IMR-90 (cell line): ENCODE data around the gene RUNX2. TPM values are rescaled to one million over a fixed set of nuclear protein-coding genes. Genes with fewer than 3 reads are reported as not detected.

Source experiments
- ATAC-seq: fragments of 200-7000 bp; cut with Tn5 transposase; 2 replicates; pipeline ENCODE4 v1.9.1; 2020; ENCODE audit warnings: low read depth, mild to moderate bottlenecking, moderate library complexity
- BruUV-seq: library from RNA; stranded (reverse); fragments of 400-500 nt; replicated peaks from 2 replicates; lab custom pipeline; 2021; lab: Mats Ljungman, UMichigan
- CTCF ChIA-PET: fragments of 300-600 bp; formaldehyde crosslinking; extraction: SDS; loops from one replicate; lab custom pipeline; 2021; ENCODE audit warnings: antibody characterized with exemption; lab: Yijun Ruan, JAX
- POLR2A ChIA-PET: fragments of 300-600 bp; sonication (Branson Sonifier 250); formaldehyde crosslinking; loops from one replicate; lab custom pipeline; 2022; ENCODE audit warnings: antibody characterized with exemption; ENCODE audit not compliant: unreplicated experiment; lab: Charles Lee
- DNase-seq: peaks from one replicate; pipeline ENCODE4 v3.0.0; 2013
- H2AFZ ChIP-seq: replicated peaks from 2 replicates; pipeline ENCODE3; 2013; ENCODE audit warnings: low read length, mild to moderate bottlenecking; ENCODE audit not compliant: poor library complexity
- H2AK5ac ChIP-seq: 2 replicates; pipeline ENCODE4 v1.6.1; 2013; ENCODE audit warnings: low read depth, low read length, inconsistent platforms
- H2AK9ac ChIP-seq: replicated peaks from 2 replicates; pipeline ENCODE3; 2013; ENCODE audit warnings: mild to moderate bottlenecking, low read depth, low read length, moderate library complexity; ENCODE audit not compliant: poor library complexity
- H2BK120ac ChIP-seq: 2 replicates; pipeline ENCODE4 v1.6.1; 2013; ENCODE audit warnings: low read depth, low read length, inconsistent platforms
- H2BK15ac ChIP-seq: 3 replicates; pipeline ENCODE4 v1.6.1; 2013; ENCODE audit warnings: low read depth, low read length, inconsistent platforms
- H2BK20ac ChIP-seq: 2 replicates; pipeline ENCODE4 v1.6.1; 2013; ENCODE audit warnings: low read depth, mild to moderate bottlenecking, inconsistent platforms, low read length, moderate library complexity
- H2BK5ac ChIP-seq: 2 replicates; pipeline ENCODE4 v1.6.1; 2013; ENCODE audit warnings: mild to moderate bottlenecking, low read depth, low read length, inconsistent platforms; ENCODE audit not compliant: poor library complexity, severe bottlenecking
- H3K14ac ChIP-seq: replicated peaks from 2 replicates; pipeline ENCODE4 v1.6.1; 2013; ENCODE audit warnings: low read depth, low read length, inconsistent platforms
- H3K18ac ChIP-seq: 2 replicates; pipeline ENCODE4 v1.6.1; 2013; ENCODE audit warnings: low read depth, low read length, control low read depth
- H3K23ac ChIP-seq: 2 replicates; pipeline ENCODE4 v1.6.1; 2013; ENCODE audit warnings: low read depth, low read length, inconsistent platforms
- H3K27ac ChIP-seq: 2 replicates; pipeline ENCODE4 v1.5.1; 2013; ENCODE audit warnings: mild to moderate bottlenecking, control low read depth, low read length; ENCODE audit not compliant: insufficient read depth
- H3K27me3 ChIP-seq: 2 replicates; pipeline ENCODE4 v1.6.1; 2013; ENCODE audit warnings: low read length; ENCODE audit not compliant: control insufficient read depth, insufficient read depth
- H3K36me3 ChIP-seq: 2 replicates; pipeline ENCODE4 v1.6.1; 2013; ENCODE audit warnings: low read length, mixed read lengths; ENCODE audit not compliant: control insufficient read depth, insufficient read depth
- H3K4ac ChIP-seq: 2 replicates; pipeline ENCODE4 v1.6.1; 2013; ENCODE audit warnings: low read depth, low read length, inconsistent platforms
- H3K4me1 ChIP-seq: 2 replicates; pipeline ENCODE4 v1.6.1; 2013; ENCODE audit warnings: low read length, mixed read lengths; ENCODE audit not compliant: control insufficient read depth, insufficient read depth
- H3K4me2 ChIP-seq: 2 replicates; pipeline ENCODE4 v1.6.1; 2013; ENCODE audit warnings: low read depth, mild to moderate bottlenecking, control low read depth, low read length, moderate library complexity
- H3K4me3 ChIP-seq: 2 replicates; pipeline ENCODE4 v1.5.1; 2013; ENCODE audit warnings: low read depth, mild to moderate bottlenecking, control low read depth, low read length, moderate library complexity; ENCODE audit not compliant: insufficient read depth
- H3K56ac ChIP-seq: 2 replicates; pipeline ENCODE4 v1.6.1; 2013; ENCODE audit warnings: low read length, inconsistent platforms; ENCODE audit not compliant: insufficient read depth; ENCODE audit errors: extremely low read depth
- H3K79me1 ChIP-seq, 2 experiments: 2 replicates each; pipeline ENCODE4 v1.6.1; 2013; ENCODE audit warnings: low read length in 2 of 2, inconsistent platforms in 1 of 2, low read depth in 1 of 2
- H3K9ac ChIP-seq: 2 replicates; pipeline ENCODE4 v1.6.1; 2013; ENCODE audit warnings: low read depth, low read length, control low read depth
- H3K9me1 ChIP-seq: 2 replicates; pipeline ENCODE4 v1.6.1; 2013; ENCODE audit warnings: low read length, inconsistent platforms; ENCODE audit not compliant: insufficient read depth
- H3K9me3 ChIP-seq: 2 replicates; pipeline ENCODE4 v1.6.1; 2013; ENCODE audit warnings: low read length; ENCODE audit not compliant: control insufficient read depth, insufficient read depth
- H4K20me1 ChIP-seq: 2 replicates; pipeline ENCODE4 v1.6.1; 2013; ENCODE audit warnings: low read length, inconsistent platforms; ENCODE audit not compliant: insufficient read depth
- H4K5ac ChIP-seq: 2 replicates; pipeline ENCODE4 v1.6.1; 2013; ENCODE audit warnings: mild to moderate bottlenecking, low read depth, low read length, control low read depth
- H4K8ac ChIP-seq, 2 experiments: 2 replicates each; pipeline ENCODE4 v1.6.1; 2013; ENCODE audit warnings: low read depth in 2 of 2, low read length in 2 of 2, control low read depth in 1 of 2, inconsistent platforms in 1 of 2
- H4K91ac ChIP-seq: 2 replicates; pipeline ENCODE4 v1.6.1; 2013; ENCODE audit warnings: low read depth, low read length, inconsistent platforms; ENCODE audit not compliant: insufficient read depth
- BHLHE40 ChIP-seq: fragments of 150-350 bp; IDR thresholded peaks from 2 replicates; pipeline ENCODE4 v1.6.1; 2016; ENCODE audit warnings: mild to moderate bottlenecking, low read depth, low read length
- CEBPB ChIP-seq: IDR thresholded peaks from 2 replicates; pipeline ENCODE4 v1.6.1; 2012; ENCODE audit warnings: low read depth, low read length, improper control_type of control experiment
- CHD1 ChIP-seq: IDR thresholded peaks from 2 replicates; pipeline ENCODE4 v1.6.1; 2012; ENCODE audit warnings: low read depth, low read length, improper control_type of control experiment
- CTCF ChIP-seq: conservative IDR thresholded peaks from 2 replicates; pipeline ENCODE4 v1.5.1; 2012; ENCODE audit warnings: mild to moderate bottlenecking, low read depth, low read length, improper control_type of control experiment
- ELK1 ChIP-seq: fragments of 150-350 bp; IDR thresholded peaks from 2 replicates; pipeline ENCODE4 v1.6.1; 2016; ENCODE audit warnings: low read depth, mild to moderate bottlenecking, low read length, moderate library complexity, borderline replicate concordance
- FOS ChIP-seq: fragments of 150-350 bp; IDR thresholded peaks from 2 replicates; pipeline ENCODE4 v1.6.1; 2016; ENCODE audit warnings: low read depth, low read length
- MAFK ChIP-seq: IDR thresholded peaks from 2 replicates; pipeline ENCODE4 v1.6.1; 2012; ENCODE audit warnings: low read depth, low read length, improper control_type of control experiment
- MAZ ChIP-seq: IDR thresholded peaks from 2 replicates; pipeline ENCODE4 v1.6.1; 2012; ENCODE audit warnings: low read depth, mild to moderate bottlenecking, low read length, improper control_type of control experiment, moderate library complexity, borderline replicate concordance
- MXI1 ChIP-seq: IDR thresholded peaks from 2 replicates; pipeline ENCODE4 v1.6.1; 2012; ENCODE audit warnings: low read depth, mild to moderate bottlenecking, low read length, moderate library complexity, borderline replicate concordance
- NFE2L2 ChIP-seq: fragments of 150-350 bp; IDR thresholded peaks from 2 replicates; pipeline ENCODE4 v1.6.1; 2016; ENCODE audit warnings: low read depth, mild to moderate bottlenecking, low read length
- POLR2A ChIP-seq: IDR thresholded peaks from 2 replicates; pipeline ENCODE4 v1.6.1; 2012; ENCODE audit warnings: mild to moderate bottlenecking, low read depth, low read length
- RAD21 ChIP-seq: IDR thresholded peaks from 2 replicates; pipeline ENCODE4 v1.6.1; 2012; ENCODE audit warnings: low read length, improper control_type of control experiment
- RCOR1 ChIP-seq: IDR thresholded peaks from 2 replicates; pipeline ENCODE4 v1.6.1; 2012; ENCODE audit warnings: mild to moderate bottlenecking, low read length, improper control_type of control experiment; ENCODE audit not compliant: insufficient replicate concordance
- RFX5 ChIP-seq: IDR thresholded peaks from 2 replicates; pipeline ENCODE4 v1.8.0; 2012; ENCODE audit warnings: low read depth, mild to moderate bottlenecking, low read length, moderate library complexity
- SMC3 ChIP-seq: fragments of 150-350 bp; IDR thresholded peaks from 2 replicates; pipeline ENCODE4 v1.6.1; 2016; ENCODE audit warnings: low read depth, mild to moderate bottlenecking, antibody characterized with exemption, low read length, moderate library complexity
- USF2 ChIP-seq: fragments of 150-350 bp; IDR thresholded peaks from 2 replicates; pipeline ENCODE4 v1.6.1; 2017; ENCODE audit warnings: mild to moderate bottlenecking, antibody characterized with exemption, low read length, low read depth
- WGBS, 2 experiments: methylation state at CpG; one replicate each; pipeline versions ENCODE4 v1.1.5 to v1.1.7; 2013; ENCODE audit warnings: missing lambda C conversion rate in 2 of 2; ENCODE audit not compliant: insufficient read length in 1 of 2; ENCODE audit errors: extremely low coverage in 2 of 2; 5-methylcytosine and 5-hydroxymethylcytosine counted together
- dilution Hi-C: fragments of 300-500 bp; cut with HindIII; formaldehyde crosslinking; loops from one replicate; pipeline ENCODE4 v1.14.3; 2018; ENCODE audit warnings: low sequenced_read_pairs; ENCODE audit not compliant: unreplicated experiment
- in situ Hi-C: fragments of 300-500 bp; cut with MboI; formaldehyde crosslinking; loops from 3 replicates; pipeline ENCODE4 v1.14.3; 2019; ENCODE audit warnings: low sequenced_read_pairs, inconsistent platforms, mixed read lengths
- intact Hi-C: fragments of 100-400 bp; cut with micrococcal nuclease; formaldehyde crosslinking; loops from 2 replicates; pipeline ENCODE4 v1.10.0; 2022
- polyA plus RNA-seq, 3 experiments: library from polyadenylated mRNA; depleted of rRNA; stranded (reverse); fragments of >200 nt; gene quantifications; 2 replicates each; pipeline ENCODE4 v1.2.3, GENCODE V29; 2012; ENCODE audit warnings: low replicate concordance in 1 of 3
- total RNA-seq: library from RNA; depleted of rRNA; stranded (reverse); fragments of >200 nt; gene quantifications from 2 replicates; pipeline ENCODE4 v1.2.3, GENCODE V29; 2012

Gene RUNX2
- total and polyA plus RNA-seq, 2 of the 4 experiments (the other 2 are of a cell fraction), result 2.3 to 4.7 TPM

- Histone ChIP-seq H3K4me2 (no peak overlapping the region), H3K4me3 (no peak overlapping the region), H2BK120ac (no peak overlapping the region), H4K20me1 (no peaks in the 10 kb centered on the region), H3K27ac (no peak overlapping the region), H3K4ac (no peak overlapping the region; the same call in 1 of the 2 replicates), H3K14ac (no peak overlapping the region), H4K8ac (no peak overlapping the region), H4K5ac (no peak overlapping the region), H3K9me1 (peaks cover 8% of the 10 kb centered on the region), H3K79me1 (peaks cover 0 to 14% of the 10 kb centered on the region in 2 experiments; a peak in 2 of 4 replicates), H2AK9ac (no peak overlapping the region), H2BK20ac (no peak overlapping the region), H3K36me3 (no peaks in the 10 kb centered on the region), H2BK15ac (no peak overlapping the region), H3K18ac (no peak overlapping the region), H3K23ac (no peak overlapping the region), H3K27me3 (no peaks in the 10 kb centered on the region), H2AK5ac (no peak overlapping the region), H3K4me1 (peaks cover 6% of the 10 kb centered on the region), H3K9me3 (no peaks in the 10 kb centered on the region), H3K9ac (no peak overlapping the region), H2BK5ac (no peak overlapping the region), H2AFZ (no peak overlapping the region), H3K56ac (no peak overlapping the region), H4K91ac (no peak overlapping the region)
- ATAC-seq, result no peak
- BruUV-seq, result no TSS peak
- DNase-seq, result no peak
- in situ Hi-C loops, result no loop called here
- TF ChIP-seq RAD21 (no peak), ELK1 (no peak), RCOR1 (no peak), FOS (no peak), SMC3 (no peak), NFE2L2 (no peak), MAFK (no peak), POLR2A (no peak), USF2 (no peak), RFX5 (no peak), CHD1 (no peak), MXI1 (no peak), MAZ (no peak), CEBPB (no peak), BHLHE40 (no peak), CTCF (no peak)
- ChIA-PET POLR2A (no interaction called here), CTCF (no interaction called here)
- dilution Hi-C loops, result no loop called here
- WGBS, 2 experiments, result 100% methylated on average over 1 of the region's 4 CpGs; no CpG with 5 or more reads in 1 of the 2 experiments
- intact Hi-C loops, result no loop called here
Measured at GRCh38 chr6:45535933-45536332, 207.8 kb downstream of the RUNX2 start.
